ENCODE measurements around the gene GABRB2. TPM values are rescaled to one million over a fixed set of nuclear protein-coding genes. Genes with fewer than 3 reads are reported as not detected.

Gene GABRB2
- total and polyA plus RNA-seq, 10 donors, result 0.07 to 27.5 (median 9.1) TPM

GRCh38 chr5:161269125-161269524 is 277.4 kb downstream of the GABRB2 start:
- DNase-seq, result no peak
- Histone ChIP-seq H3K27ac (no peak overlapping the region), H3K4me3 (no peak overlapping the region), H3K9me3 (no peaks in the 10 kb centered on the region), H3K36me3 (no peaks in the 10 kb centered on the region), H3K27me3 (replicated peaks in 1 of 7) (no peaks in the 10 kb centered on the region), H3K4me1 (no peaks in the 10 kb centered on the region)
- intact Hi-C loops (cut with DNase I; ENCODE audit: low total_unique reads), result no loop called here
- TF ChIP-seq POLR2AphosphoS5 (IDR thresholded peaks at IDR 0.05), result no peak
- no peak for TF ChIP-seq POLR2A (IDR thresholded peaks at IDR 0.05)
- TF ChIP-seq CTCF (IDR thresholded peaks at IDR 0.05 in 8 of 11, conservative IDR thresholded peaks at IDR 0.05 in 3 of 11), result no peak

- 83 to 98% (median 94%) methylated on average over 1 of the region's 1 CpG for WGBS, 5 donors
These were observed 279.6 kb downstream of the GABRB2 start for GRCh38 chr5:161266954-161267353.

GRCh38 chr5:161265006-161265405 is 281.5 kb downstream of the GABRB2 start:
- H3K27me3 ChIP-seq (replicated peaks in 1 of 7), result no peaks in the 10 kb centered on the region
- TF ChIP-seq POLR2AphosphoS5 (IDR thresholded peaks at IDR 0.05), result no peak
- TF ChIP-seq POLR2A (IDR thresholded peaks at IDR 0.05), result no peak
- TF ChIP-seq CTCF (IDR thresholded peaks at IDR 0.05 in 8 of 11, conservative IDR thresholded peaks at IDR 0.05 in 3 of 11), result no peak
- H3K9me3 ChIP-seq, result no peaks in the 10 kb centered on the region
- intact Hi-C loops (cut with DNase I; ENCODE audit: low total_unique reads), result no loop called here
- no peak overlapping the region for H3K27ac ChIP-seq
- H3K4me3 ChIP-seq, result no peak overlapping the region
- no peaks in the 10 kb centered on the region for H3K4me1 ChIP-seq
- 83 to 96% (median 89%) methylated on average over 4 of the region's 4 CpGs for WGBS, 5 donors
- no peak for DNase-seq
- H3K36me3 ChIP-seq, result no peaks in the 10 kb centered on the region

More at GRCh38 chr5:161266954-161267353, 279.6 kb downstream of the GABRB2 start:
- Histone ChIP-seq H3K27me3 (replicated peaks in 1 of 7) (no peaks in the 10 kb centered on the region), H3K4me1 (no peaks in the 10 kb centered on the region), H3K27ac (no peak overlapping the region), H3K9me3 (no peaks in the 10 kb centered on the region), H3K4me3 (no peak overlapping the region), H3K36me3 (no peaks in the 10 kb centered on the region)
- TF ChIP-seq CTCF (IDR thresholded peaks at IDR 0.05 in 8 of 11, conservative IDR thresholded peaks at IDR 0.05 in 3 of 11) (no peak), POLR2AphosphoS5 (IDR thresholded peaks at IDR 0.05) (no peak), POLR2A (IDR thresholded peaks at IDR 0.05) (no peak)
- no peak for DNase-seq
- intact Hi-C loops (cut with DNase I; ENCODE audit: low total_unique reads), result no loop called here

- no peak for TF ChIP-seq POLR2A (IDR thresholded peaks at IDR 0.05)
- no peak for TF ChIP-seq POLR2AphosphoS5 (IDR thresholded peaks at IDR 0.05)
- no peak for TF ChIP-seq CTCF (IDR thresholded peaks at IDR 0.05 in 8 of 11, conservative IDR thresholded peaks at IDR 0.05 in 3 of 11)
- no peak for DNase-seq
- Histone ChIP-seq H3K9me3 (no peaks in the 10 kb centered on the region), H3K4me1 (no peaks in the 10 kb centered on the region), H3K27me3 (replicated peaks in 1 of 7) (no peaks in the 10 kb centered on the region), H3K27ac (no peak overlapping the region), H3K4me3 (no peak overlapping the region), H3K36me3 (no peaks in the 10 kb centered on the region)
- intact Hi-C loops (cut with DNase I; ENCODE audit: low total_unique reads), result no loop called here
These were observed 283.3 kb downstream of the GABRB2 start for GRCh38 chr5:161263191-161263590.

All from spleen (tissue), 11 donors.